GM21825 (cell line): Measurements from ENCODE around the gene PPP1R27.

Experiments used
- ATAC-seq: cut with Tn5 transposase; IDR thresholded peaks from one replicate; pipeline ENCODE4 v1.9.1; 2021; ENCODE audit warnings: mild to moderate bottlenecking, moderate library complexity; ENCODE audit not compliant: unreplicated experiment

The PPP1R27 gene, protein sequence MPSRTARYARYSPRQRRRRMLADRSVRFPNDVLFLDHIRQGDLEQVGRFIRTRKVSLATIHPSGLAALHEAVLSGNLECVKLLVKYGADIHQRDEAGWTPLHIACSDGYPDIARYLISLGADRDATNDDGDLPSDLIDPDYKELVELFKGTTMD

GRCh38 chr17:81834831-81835267 lies at the start of gene PPP1R27:
PPP1R27 (minus strand) TSS chr17:81835050; CDS start chr17:81834953, 97 bp downstream.
- no peak for ATAC-seq

DNA sequence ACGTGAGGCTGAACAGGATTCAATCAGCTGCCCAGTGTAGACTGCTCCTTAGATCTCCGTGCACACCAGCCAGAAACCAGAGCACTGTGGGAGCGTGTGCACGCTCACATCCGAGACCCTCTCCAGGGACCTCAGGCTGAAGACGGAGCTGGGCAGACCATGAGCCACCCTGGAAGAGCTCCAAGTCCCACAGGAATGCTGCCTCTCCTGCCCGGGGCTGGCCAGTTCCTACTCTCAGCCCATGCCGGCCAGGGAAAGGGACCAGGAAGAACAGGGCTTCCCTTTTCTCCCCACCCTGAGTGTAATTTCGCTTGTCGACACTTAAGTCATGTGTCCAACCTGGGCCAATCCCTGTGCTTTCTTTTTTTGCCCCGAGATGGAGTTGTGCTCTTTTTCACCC lies 49.7 kb upstream of the PPP1R27 start:
- ATAC-seq: no peak

DNA sequence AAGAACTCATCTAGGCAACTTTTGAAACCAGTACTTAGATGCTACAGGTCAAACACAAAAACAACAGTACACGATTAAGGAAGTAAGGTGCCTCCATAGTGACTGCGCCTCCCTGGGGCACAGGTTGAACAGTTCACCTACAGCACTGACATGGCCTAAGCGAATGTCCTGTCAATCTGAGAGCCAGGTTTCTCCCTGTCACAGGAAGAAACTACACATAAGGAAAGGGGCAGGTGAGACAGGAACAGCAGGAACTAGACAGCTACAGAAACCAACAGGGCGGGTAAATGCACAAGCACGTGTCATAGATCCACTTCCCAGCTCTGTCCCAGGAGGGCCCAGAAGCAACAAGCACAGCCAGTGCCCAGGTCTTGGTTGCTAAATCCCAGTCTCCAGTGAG lies 44.3 kb upstream of the PPP1R27 start:
- no peak for ATAC-seq

GRCh38 chr17:81878294-81878693 lies 43.4 kb upstream of the PPP1R27 start:
- no peak for ATAC-seq

DNA sequence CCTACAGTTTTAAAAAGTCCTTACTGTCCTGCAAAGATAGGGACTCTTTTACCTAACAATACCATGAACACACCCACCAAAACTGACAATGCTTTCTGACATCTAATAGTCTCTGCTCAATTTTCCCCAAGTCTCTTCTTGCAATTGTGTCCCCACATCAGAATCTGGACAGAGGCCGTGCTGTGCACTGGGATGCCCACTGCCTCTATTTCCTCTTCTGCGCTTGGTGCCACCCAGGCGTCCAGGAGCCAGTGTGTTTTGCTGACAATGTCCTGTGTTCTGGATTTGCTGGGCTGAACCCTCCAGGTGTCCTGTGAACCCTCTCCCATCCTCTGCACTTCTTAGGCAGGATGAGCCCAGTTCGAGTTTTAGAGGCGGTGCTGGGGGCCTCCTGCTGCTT lies 42.7 kb upstream of the PPP1R27 start:
- no peak for ATAC-seq

DNA sequence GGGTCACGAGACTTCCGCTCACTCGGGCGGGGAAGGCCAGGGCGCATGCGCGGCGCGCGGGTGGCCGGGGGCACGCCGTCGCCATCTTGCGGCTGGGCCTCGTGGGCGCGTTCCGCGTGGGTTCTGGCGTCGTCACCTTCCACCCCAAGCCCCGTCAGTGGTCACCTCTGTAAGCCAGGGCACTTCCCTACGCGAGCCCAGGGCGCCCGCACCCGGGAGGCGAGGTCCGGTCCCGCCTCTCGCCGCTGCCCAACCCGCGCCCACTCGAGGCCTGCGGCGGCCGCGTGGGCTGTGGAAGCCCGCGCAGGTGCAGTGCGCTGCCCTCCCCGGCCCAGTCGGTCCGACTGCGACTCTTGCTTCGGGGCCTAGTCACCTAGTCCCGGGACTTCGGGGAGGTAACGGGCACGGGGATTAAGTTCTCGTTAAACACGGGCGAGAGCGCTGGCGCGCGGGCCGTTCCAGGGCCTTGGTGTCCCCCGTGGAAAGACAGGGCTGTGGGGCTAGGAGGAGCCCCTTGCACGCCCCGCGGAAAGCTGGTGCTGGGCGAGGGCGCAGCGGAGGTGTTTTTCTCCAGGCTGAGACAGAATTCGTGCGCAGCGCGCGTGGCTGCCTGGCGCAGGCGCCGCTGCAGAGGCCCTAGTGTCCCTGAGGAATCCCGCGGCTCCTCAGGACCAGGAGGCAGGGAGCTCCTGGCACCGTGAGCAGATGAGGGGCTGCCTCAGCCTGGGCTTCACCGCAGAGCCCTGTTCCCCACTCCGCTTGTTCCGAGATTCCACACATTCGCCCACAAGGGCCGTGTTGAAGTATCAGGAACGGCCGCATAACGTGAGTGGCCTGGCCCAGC lies 36.8 kb upstream of the PPP1R27 start:
- peak; percentile 16 for ATAC-seq

DNA sequence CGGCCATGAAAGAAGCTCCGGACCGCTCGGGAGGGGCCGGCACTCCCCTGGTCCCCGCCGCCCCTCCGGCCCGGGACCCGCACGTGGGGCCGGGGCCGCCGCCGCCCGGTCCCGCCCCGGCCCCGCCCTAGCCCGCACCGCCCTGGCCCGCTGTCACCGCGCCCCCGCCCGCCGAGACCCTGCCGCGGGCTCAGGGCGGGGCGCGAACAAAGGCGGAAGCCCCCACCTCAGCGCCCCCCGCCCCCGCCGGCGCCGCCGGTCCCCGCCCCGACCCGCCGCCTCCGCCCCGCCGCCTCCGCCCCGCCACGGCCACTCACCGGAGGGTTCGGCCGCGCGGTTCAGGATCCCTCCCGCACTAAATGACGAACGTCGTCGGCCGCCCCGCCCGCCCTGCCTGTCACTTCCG lies 36.1 kb upstream of the PPP1R27 start, which contains the start of gene ARHGDIA:
Gene ARHGDIA, minus strand, starts transcription at position 357 of the 406 bp plus-strand sequence. CDS start 1,407 bp downstream, outside the sequence.
- peak; percentile 35 for ATAC-seq

DNA sequence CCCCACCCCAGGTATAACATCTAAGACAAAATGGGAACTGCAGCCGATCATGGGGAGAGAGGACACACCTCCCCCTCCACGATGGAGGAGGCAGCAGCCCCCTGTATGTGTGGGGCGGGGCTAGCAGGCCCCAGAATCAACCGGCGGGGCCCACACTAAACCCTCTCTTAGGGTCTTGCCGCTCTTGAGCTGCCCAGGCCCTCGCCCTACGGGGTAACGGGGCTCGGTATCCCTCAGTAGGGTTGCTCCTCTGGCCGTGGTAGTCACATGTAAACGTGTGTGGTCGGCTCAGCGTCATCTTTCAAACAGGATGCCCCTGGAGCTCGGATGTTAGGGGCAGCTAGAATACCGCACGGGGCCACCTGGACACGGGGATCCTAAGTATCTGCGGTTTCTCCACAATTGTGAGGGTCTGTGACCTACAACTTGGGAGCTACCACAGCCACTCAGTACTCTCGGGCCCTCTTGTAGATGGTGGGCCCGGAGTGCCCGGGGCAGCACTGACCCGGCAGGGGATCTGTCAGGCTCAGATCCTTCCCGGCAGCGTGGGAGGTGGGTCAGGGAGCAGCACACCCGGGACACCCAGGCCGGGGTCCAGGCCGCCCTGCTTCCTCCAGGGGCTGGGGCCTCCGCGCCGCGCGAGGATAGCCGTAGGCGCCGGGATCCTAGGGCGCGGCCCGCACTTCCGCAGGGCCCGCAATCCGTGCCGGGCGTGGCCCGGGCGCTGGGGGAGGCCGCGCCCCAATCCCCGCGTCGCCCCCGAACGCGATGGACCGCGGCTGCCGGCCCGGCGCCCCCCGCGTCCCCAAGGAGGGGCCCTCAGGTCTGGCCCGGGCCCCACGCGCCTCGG lies 35.5 kb upstream of the PPP1R27 start:
- peak; percentile 11 for ATAC-seq

GRCh38 chr17:81869221-81870130 lies 34.6 kb upstream of the PPP1R27 start:
- ATAC-seq: peak; percentile 2

DNA sequence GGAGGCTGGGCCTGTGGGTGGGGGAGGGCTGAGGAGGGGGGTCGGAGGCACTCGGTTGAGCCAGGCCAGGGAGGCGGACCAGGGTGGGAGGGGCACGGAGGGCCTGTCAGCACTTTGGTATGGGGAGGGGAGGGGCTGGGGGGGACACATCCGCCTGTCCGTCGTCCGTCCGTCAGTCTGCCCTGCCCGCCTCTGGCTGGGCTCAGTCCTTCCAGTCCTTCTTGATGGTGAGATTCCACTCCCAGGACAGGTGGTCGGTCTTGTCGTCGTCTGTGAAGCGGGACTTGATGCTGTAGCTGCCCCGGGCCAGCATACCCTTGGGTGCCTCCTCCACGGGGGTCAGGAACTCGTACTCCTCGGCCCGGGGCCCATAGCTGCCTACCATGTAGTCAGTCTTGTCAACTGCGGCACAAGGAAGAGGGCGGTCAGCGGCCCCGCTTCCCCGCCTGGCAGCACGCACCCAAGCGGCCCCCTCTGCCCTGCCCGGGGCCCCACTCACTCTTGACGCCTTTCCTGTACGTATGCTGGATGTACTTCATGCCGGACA lies 33.9 kb upstream of the PPP1R27 start:
- no peak for ATAC-seq

GRCh38 chr17:81867991-81868673 lies 33.3 kb upstream of the PPP1R27 start:
- no peak for ATAC-seq

DNA sequence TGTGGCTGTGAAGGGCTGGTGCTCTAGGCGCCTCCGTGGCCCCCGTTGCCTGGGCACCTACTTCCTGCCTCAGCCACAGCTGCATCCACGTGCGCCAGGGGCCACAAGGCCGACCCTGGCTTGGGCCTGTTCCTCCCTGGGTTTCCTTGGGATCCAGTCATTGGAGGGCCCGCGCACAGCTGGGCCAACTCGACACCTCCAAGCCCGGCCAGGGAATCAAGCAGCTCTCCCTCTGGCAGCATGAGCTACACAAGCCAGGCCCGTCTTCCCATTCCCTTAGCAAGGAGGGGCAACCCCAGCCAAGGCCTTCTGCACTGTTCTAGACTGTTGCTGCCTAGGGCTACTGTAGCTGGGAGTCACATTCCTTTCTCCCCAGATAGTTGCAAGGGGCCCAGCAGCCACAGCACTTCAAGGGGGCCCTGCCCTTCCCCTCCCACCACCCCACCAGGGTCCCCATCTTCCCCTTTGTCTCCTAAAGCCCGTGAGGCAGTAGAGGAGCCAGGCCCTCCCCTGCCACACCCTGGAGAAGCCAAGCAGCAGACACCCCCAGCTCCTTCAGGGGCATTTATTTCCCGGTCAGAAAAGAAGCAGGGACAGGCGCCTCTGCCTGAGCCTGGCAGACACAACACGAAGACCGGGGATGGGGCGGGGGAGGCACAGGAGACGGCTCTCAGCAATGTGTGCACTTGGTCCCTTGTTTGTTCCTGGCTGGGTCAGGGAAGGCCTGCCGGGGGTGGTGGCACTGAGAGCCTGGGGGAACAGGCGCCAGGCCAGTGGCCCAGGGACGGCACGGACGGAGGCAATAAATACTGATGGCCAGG lies 32.5 kb upstream of the PPP1R27 start:
- ATAC-seq: no peak

DNA sequence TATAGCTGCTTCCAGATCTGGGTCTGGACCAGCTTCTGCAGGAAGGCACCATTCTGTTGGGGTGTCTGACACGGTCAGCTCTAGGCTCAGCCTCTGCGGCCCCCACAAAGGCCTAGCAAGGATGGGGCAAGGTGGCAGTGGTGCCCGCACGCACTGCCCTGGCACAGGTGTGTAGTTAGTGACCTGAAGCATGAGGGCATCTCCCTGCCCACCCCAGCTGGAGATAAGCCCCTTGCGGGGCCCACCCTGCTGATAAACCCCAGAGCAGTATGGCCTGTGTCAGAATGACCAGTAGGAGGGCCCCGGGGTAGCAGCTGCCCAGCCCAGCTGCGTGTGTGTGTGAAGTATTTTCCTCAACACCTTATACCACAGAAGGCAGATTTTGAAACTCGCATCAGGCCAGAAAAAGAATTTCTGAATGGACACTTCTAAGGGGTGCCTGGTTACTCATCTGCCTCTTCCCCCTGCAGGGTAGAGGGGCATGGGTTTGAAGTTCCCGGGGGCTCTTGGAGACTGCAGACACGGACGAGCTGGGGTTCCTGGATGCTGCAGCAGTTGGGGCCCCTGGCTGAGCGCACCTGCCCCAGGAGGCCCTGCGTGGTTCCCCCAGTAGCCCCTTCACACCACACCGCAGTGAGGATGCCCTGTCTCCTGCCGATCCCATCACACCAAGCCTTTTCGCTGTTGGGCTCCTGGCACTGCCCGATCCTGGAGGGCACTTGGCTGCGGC lies 31.8 kb upstream of the PPP1R27 start:
- no peak for ATAC-seq

- no peak for ATAC-seq
Measured at GRCh38 chr17:81865733-81866439, 31.0 kb upstream of the PPP1R27 start.

- ATAC-seq: no peak
Measured at GRCh38 chr17:81865358-81865732, 30.5 kb upstream of the PPP1R27 start.

DNA sequence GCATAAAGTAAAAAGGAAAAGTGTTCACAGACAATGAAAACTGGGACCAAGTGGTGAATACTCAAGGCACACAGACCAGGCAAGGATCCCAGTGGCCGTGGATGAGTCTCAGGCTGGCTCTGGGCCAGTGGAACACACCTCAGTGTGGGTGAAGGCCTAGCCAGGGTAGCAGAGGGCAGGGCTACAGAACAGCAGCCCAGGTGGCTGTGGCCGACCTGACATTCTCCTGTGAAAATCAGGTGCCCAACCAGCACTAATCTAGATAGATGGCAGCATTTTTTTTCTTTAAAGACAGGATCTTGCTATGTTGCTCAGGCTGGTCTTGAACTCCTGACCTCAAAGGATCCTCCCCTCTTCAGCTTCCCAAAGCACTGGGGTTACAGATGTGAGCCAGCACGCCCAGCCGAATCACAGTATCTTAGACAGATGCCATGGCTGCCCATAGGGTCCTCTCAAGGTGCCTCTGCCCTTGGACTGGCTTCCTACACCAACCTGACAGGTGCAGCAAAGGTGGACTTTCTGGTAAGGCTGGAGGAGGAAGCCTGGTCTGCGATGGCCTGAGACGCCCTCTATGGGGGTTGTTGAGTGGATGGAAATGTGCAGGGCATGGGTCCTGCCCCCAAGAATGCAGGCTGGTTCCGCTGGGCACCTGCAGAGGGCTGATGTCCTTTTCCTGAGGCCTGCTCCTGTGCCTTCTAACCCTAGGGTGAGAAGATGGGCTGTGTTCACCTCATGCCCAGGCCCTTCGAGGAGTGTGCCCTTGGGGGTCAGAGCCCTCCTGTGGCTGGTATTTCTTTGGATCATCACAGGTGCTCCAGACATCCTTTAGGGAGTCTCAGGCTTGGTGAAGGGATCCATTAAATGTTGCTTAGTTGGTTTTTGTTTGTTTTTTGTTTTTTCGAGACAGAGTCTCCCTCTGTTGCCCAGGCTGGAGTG lies 29.3 kb upstream of the PPP1R27 start:
- no peak for ATAC-seq
